DOHH2 (cell line): ENCODE data around the gene FASTK.
A peak's percentile ranks its signal among the peaks of the same experiment; 100 is the strongest.

ENCODE experiments used
- H3F3A ChIP-seq: fragments of 200-600 bp; sonication (generic), shearing (Covaris generic); 2 replicates; pipeline ENCODE4 v1.6.0; 2016; ENCODE audit warnings: antibody characterized with exemption, mild to moderate bottlenecking; ENCODE audit not compliant: control insufficient read depth, insufficient read depth
- H3K27ac ChIP-seq: fragments of 200-600 bp; sonication (generic); 2 replicates; pipeline ENCODE4 v1.5.1; 2014; ENCODE audit warnings: low read depth, mild to moderate bottlenecking, low read length, moderate library complexity
- H3K27me3 ChIP-seq: fragments of 200-600 bp; sonication (generic); 2 replicates; pipeline ENCODE4 v1.6.1; 2014; ENCODE audit warnings: mild to moderate bottlenecking, low read length, mixed read lengths; ENCODE audit not compliant: control insufficient read depth
- H3K36me3 ChIP-seq: fragments of 200-600 bp; sonication (generic); 2 replicates; pipeline ENCODE4 v1.6.1; 2014; ENCODE audit warnings: mild to moderate bottlenecking, low read length, moderate library complexity, mixed read lengths; ENCODE audit not compliant: control insufficient read depth
- H3K4me1 ChIP-seq: fragments of 200-600 bp; sonication (generic); 2 replicates; pipeline ENCODE4 v1.6.1; 2014; ENCODE audit warnings: mild to moderate bottlenecking, low read length, mixed read lengths; ENCODE audit not compliant: control insufficient read depth
- H3K4me2 ChIP-seq: fragments of 200-600 bp; sonication (generic); 2 replicates; pipeline ENCODE4 v1.6.0; 2014; ENCODE audit warnings: mild to moderate bottlenecking, low read length, moderate library complexity
- H3K4me3 ChIP-seq: fragments of 200-600 bp; sonication (generic); 2 replicates; pipeline ENCODE4 v1.5.1; 2014; ENCODE audit warnings: mild to moderate bottlenecking, low read length, mixed read lengths
- H3K79me2 ChIP-seq: fragments of 200-600 bp; sonication (generic); 2 replicates; pipeline ENCODE4 v1.6.1; 2014; ENCODE audit warnings: mild to moderate bottlenecking, low read length, mixed read lengths; ENCODE audit not compliant: control insufficient read depth
- H3K9me2 ChIP-seq: fragments of 200-600 bp; sonication (generic); replicated peaks from 2 replicates; pipeline ENCODE4 v1.6.1; 2014; ENCODE audit warnings: mild to moderate bottlenecking, low read length, mixed read lengths; ENCODE audit not compliant: control insufficient read depth
- H3K9me3 ChIP-seq: fragments of 200-600 bp; sonication (generic); 2 replicates; pipeline ENCODE4 v1.6.1; 2014; ENCODE audit warnings: antibody characterized with exemption, low read length, mixed read lengths; ENCODE audit not compliant: control insufficient read depth, insufficient read depth
- H4K20me1 ChIP-seq: fragments of 200-600 bp; sonication (generic); 2 replicates; pipeline ENCODE4 v1.6.0; 2014; ENCODE audit warnings: low read depth, mild to moderate bottlenecking, antibody characterized with exemption, low read length, moderate library complexity; ENCODE audit not compliant: control insufficient read depth, insufficient read depth
- EZH2phosphoT487 ChIP-seq: fragments of 200-600 bp; sonication (generic); IDR thresholded peaks from 2 replicates; pipeline ENCODE4 v1.6.1; 2017; ENCODE audit warnings: borderline replicate concordance, mild to moderate bottlenecking, antibody characterized with exemption, low read length, moderate library complexity, mixed read lengths
- TF ChIP-seq, protein P1 (sequence below): fragments of 200-600 bp; sonication (generic); IDR thresholded peaks from one replicate; pipeline ENCODE4 v1.5.1; 2014; ENCODE audit warnings: antibody characterized with exemption, mild to moderate bottlenecking, low read depth, low read length; ENCODE audit not compliant: poor library complexity, severe bottlenecking

The FASTK gene

DNA sequence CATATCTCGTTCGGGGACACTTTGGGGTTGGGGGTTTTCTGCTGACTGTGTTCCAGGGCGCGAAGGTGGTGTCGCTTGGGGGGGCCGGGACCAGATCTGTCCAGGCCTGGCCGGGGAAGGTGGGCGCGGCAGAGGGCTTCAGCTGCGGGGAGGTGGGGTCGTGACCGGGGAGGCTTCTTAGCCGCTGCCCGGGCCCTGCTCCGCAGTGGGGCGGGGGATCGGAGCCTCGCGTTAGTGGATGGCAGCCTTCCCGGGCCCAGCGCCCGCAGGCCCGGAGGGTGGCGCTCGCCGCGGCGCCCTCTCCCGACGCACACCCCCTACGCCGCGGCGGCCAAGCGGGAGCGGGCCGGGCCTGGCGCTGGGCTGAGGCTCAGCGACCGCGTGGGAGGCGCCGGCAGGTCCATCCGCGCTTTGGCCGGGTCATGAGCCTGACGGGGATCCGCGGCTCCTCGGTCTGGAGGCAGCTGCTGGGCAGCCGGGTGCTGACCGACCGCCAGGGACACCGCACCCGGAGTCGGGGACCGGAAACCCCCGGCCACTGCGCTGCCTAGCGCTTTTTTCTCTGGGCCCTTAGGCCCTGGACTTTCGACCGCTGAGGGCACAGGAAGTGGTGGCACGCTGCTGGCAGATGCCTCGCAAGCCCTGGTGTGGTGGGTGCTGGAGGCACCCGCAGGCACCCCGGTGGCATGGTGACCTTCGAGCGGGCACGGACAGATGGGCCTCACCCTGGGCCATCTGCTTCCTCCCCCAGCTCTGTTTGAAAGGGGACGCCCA is 6.8 kb upstream of the FASTK start:
- Histone ChIP-seq H3K4me1 (peaks cover 37% of the 10 kb centered on the region), H3K36me3 (peaks cover 3% of the 10 kb centered on the region; the same call in 1 of the 2 replicates), H3K9me3 (no peaks in the 10 kb centered on the region), H3K79me2 (peaks cover 8% of the 10 kb centered on the region), H3K4me3 (peak overlapping the region; percentile 65), H3K27me3 (peaks cover 53% of the 10 kb centered on the region), H4K20me1 (peaks cover 7% of the 10 kb centered on the region), H3K9me2 (no peaks in the 10 kb centered on the region), H3K27ac (no peak overlapping the region), H3K4me2 (peak overlapping the region; percentile 67), H3F3A (peaks cover 9% of the 10 kb centered on the region)
- TF ChIP-seq, protein P1, sequence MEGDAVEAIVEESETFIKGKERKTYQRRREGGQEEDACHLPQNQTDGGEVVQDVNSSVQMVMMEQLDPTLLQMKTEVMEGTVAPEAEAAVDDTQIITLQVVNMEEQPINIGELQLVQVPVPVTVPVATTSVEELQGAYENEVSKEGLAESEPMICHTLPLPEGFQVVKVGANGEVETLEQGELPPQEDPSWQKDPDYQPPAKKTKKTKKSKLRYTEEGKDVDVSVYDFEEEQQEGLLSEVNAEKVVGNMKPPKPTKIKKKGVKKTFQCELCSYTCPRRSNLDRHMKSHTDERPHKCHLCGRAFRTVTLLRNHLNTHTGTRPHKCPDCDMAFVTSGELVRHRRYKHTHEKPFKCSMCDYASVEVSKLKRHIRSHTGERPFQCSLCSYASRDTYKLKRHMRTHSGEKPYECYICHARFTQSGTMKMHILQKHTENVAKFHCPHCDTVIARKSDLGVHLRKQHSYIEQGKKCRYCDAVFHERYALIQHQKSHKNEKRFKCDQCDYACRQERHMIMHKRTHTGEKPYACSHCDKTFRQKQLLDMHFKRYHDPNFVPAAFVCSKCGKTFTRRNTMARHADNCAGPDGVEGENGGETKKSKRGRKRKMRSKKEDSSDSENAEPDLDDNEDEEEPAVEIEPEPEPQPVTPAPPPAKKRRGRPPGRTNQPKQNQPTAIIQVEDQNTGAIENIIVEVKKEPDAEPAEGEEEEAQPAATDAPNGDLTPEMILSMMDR: peak; percentile 43
- TF ChIP-seq EZH2phosphoT487: peak; percentile 58; the same call in 1 of the 2 replicates

DNA sequence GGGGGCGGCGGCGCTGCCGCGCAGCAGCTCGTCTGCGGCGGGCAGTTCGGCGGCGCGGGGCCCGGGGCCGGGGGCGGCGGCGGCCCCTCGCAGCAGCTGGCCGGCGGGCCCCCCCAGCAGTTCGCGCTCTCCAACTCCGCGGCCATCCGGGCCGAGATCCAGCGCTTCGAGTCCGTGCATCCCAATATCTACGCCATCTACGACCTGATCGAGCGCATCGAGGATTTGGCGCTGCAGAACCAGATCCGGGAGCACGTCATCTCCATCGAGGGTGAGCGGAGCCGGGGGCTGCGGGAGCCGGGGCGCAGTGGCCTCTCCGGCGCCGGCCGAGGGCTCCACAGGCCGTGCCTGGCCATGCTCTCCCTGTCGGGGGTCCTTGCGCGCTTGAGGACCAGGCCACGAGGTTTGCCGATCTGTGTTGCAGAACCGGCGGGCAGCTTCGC is 6.2 kb upstream of the FASTK start:
- Histone ChIP-seq H3K4me2 (peak overlapping the region; percentile 67), H4K20me1 (peaks cover 7% of the 10 kb centered on the region), H3K9me3 (no peaks in the 10 kb centered on the region), H3K36me3 (peaks cover 3% of the 10 kb centered on the region), H3K27ac (no peak overlapping the region), H3F3A (peaks cover 9% of the 10 kb centered on the region), H3K9me2 (no peaks in the 10 kb centered on the region), H3K79me2 (peaks cover 14% of the 10 kb centered on the region), H3K4me1 (peaks cover 43% of the 10 kb centered on the region), H3K27me3 (peaks cover 53% of the 10 kb centered on the region), H3K4me3 (peak overlapping the region; percentile 65)
- TF ChIP-seq, protein P1: no peak
- peak; percentile 100 for TF ChIP-seq EZH2phosphoT487

- TF ChIP-seq, protein P1: no peak
- peak; percentile 87; the same call in 1 of the 2 replicates for TF ChIP-seq EZH2phosphoT487
- H3K9me2 ChIP-seq: no peaks in the 10 kb centered on the region
- H3F3A ChIP-seq: peaks cover 9% of the 10 kb centered on the region
- peaks cover 52% of the 10 kb centered on the region for H3K4me1 ChIP-seq
- peaks cover 7% of the 10 kb centered on the region for H4K20me1 ChIP-seq
- H3K4me2 ChIP-seq: peak within 1 kb of the TSS; percentile 88
- H3K79me2 ChIP-seq: peaks cover 23% of the 10 kb centered on the region
- no peaks in the 10 kb centered on the region for H3K9me3 ChIP-seq
- no peak within 1 kb of the TSS for H3K27ac ChIP-seq
- H3K27me3 ChIP-seq: peaks cover 49% of the 10 kb centered on the region
- H3K4me3 ChIP-seq: peak within 1 kb of the TSS; percentile 76
- peaks cover 11% of the 10 kb centered on the region for H3K36me3 ChIP-seq
Observed at GRCh38 chr7:151085691-151086620, 5.3 kb upstream of the FASTK start, which contains the start of gene AGAP3. Gene AGAP3 (plus strand): TSS chr7:151086475. CDS start chr7:151086742, 267 bp downstream.
